NT2/D1 (cell line): ENCODE measurements around the gene CLDN20.

Source experiments
- YY1 ChIP-seq: IDR thresholded peaks from 2 replicates; pipeline ENCODE4 v1.6.1; 2011; ENCODE audit not compliant: insufficient read length, insufficient read depth
- ZNF274 ChIP-seq: IDR thresholded peaks from 2 replicates; pipeline ENCODE4 v1.6.1; 2011; ENCODE audit warnings: mild to moderate bottlenecking, low read depth, low read length

GRCh38 chr6:155262655-155263054, 1.2 kb upstream of the CLDN20 start:
- no peak for TF ChIP-seq ZNF274
- TF ChIP-seq YY1, result no peak
